Stimulated activated CD4-positive, alpha-beta T cell treated with anti-CD3 and anti-CD28 coated beads, Interleukin-15, amount 100 ng/mL, for 48 hours (primary cell): Measurements from ENCODE around the gene EPB41L3.

Experiments used
- DNase-seq, 2 donors: peaks; one replicate each; pipeline ENCODE4 v3.0.0-alpha.2; 2020; ENCODE audit warnings: low read depth in 2 of 2

EPB41L3 gene

DNA sequence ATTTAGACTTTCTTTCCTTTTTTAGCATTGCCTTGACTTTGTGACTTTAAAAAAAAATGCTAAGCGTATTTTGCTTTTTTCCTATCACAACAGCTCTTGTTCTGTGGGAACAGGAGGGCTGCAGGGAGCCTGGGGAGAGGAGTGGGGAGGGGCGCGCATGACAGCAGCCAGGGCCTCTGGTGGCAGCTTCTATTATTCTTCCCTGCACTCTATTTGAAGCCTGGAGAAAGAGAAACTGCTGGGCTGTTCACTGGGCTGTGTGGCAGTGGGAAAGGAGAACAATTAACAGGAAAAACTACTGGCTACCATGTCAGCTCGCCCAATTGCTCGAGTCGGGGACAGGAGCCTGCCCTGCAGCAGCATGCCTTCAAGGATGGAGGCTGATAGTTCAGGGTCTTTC, 129.3 kb downstream of the EPB41L3 start:
- DNase-seq = no peak

DNA sequence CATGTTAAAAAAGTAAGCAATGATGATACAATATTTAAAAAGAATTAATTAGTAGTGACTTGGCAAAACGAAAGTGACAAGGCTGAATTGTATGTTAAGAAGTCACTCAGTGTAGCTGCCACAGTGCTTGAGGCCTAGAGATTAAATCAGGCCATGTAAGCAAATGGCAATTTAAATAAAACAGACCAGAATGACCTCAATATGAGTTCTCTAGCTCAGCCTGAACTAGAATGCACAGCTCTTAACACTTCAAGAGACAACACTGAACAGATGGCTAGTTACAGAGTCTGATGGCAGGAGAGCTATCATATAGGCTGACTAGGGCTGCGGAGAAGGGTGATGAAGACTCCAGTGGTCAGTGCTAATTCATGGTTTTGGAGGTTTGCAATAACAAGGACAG, 130.3 kb downstream of the EPB41L3 start:
- DNase-seq = no peak

DNA sequence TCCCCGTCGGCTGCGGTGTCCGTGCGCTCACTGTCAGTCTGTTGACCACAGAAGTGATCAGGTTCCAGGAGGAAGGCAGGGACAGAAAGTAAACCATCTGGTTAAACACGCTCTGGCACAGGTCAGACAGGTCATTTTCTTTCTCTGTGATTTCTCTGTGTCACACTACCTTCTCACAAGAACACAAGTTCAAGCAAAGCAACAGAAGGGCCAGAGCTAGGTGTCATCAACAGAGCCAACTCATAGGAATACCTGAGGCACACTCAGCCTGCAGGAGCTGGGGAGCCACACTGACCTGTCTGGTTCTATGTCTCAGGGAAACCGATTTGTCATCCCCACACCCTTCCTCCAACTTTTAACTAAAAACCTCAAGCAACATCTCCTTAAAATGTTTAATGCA, 133.2 kb downstream of the EPB41L3 start:
- DNase-seq = no peak

DNA sequence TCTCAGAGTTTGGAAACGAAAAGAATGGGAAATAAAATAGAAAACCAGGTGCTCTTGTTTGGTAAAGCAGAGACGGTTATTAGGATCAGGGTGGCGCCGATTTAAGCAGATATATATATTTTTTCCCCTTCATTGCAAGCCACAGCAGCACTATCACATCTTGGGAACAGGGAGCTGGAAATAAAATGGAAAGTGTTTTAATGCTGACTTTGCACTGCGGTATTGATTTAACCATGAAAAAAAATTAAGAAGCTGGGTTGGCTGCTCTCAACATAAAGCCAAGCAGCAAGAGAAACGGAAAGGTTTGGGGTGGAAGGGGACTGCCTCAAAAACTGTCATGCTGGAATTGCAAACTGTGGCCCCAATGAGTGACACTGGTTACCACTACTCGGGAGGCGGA, 145.5 kb downstream of the EPB41L3 start:
- DNase-seq = no peak

DNA sequence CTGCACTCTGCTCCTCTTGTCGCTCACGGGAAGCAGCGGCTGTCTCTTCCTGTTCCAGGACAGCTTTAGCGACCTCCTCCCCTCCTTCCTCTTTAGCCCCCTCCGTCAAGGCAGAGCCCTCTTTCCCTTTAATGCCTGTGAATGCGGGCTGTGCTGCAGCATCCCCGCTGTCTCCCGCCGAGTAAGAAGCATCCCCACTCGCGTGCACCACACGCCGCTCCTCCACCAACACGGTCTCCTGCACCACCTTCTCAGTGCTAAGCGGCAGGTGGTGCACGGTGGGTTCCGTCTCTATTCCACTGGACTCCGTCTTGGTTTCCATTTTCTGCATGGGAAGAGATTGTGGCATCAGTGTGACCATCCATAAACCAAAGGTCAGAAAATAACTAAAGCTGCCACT, 146.7 kb downstream of the EPB41L3 start:
- no peak for DNase-seq

DNA sequence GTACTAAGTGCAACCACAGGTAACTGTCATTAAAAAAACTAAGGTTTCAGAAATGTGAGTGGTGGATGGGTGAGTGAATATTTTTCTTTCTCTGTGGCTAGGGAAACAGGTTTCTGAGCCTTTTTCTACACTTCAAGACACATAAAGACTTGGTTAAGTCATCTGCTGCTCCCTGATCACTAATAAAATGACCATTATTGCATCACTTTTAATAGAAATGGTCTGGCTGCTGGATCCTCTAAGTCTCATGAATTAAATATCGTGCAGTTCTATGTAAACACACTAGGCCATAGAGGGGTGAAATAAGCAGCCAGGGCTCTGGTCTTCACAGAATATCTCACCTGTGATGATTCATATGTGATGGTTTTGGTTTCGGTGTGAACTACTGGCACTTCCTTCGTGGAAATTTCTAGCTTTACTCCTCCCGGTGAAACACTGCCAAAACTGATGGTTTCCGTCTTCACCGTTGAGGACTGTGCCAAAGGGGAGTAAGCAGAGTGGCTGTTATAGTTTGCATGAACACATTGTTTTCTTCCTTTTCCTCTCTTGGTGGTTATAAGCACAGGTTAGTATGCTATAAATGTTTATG, 147.8 kb downstream of the EPB41L3 start:
- no peak for DNase-seq

DNA sequence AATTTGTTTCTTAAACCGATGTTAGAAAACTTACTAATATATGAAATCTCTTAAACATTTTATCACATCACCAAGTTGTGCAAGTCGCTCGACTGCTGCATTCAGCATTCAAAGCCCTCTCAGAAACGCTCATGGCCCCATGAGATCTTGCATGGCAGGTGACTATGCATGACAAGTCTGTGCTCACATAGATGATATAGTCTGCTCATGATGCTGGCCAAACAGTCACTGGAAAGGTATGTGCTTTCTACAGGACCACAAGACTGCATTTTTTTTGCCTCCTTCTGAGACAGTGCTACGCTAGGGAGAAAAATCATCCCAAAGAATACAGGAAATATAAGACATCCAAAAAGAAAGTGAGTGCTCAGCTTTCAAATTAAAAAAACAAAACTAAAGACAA, 150.0 kb downstream of the EPB41L3 start:
- DNase-seq = no peak

DNA sequence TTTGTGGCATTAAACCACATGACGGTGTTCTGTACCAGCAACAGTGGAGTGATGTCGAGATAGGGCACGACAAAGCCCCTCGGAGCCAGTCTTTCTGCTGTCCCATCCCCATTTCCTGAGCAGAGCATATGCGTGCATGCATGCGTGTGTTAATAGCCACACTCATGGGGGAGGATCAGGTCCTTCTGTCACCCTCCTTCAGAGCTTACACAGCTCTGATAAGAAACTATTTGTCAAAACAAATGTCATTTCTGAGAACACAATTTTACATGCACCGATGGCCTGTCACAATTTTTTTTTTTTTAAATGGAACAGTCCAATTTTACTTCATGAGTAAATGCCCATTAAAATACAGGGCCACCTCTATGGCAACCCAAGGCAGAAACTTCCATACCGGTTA, 152.4 kb downstream of the EPB41L3 start:
- no peak for DNase-seq

DNA sequence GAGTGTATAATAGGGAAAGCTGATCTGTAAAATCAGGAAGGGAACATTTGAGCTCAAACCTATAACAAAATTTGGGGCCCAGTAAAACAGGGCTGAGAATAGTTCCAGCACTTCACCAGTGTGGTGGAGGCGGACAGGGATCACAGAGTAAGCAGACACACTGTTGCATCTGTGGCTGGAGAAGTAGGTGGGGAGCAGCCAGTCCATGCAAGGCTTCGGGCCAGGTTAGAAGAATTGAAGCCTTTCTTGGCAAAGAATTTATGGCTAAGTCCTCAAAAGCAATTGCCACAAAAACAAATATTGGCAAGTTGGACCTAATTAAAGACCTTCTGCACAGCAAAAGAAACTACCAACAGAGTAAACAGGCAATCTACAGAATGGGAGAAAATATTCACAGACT, 154.4 kb downstream of the EPB41L3 start:
- no peak for DNase-seq

DNA sequence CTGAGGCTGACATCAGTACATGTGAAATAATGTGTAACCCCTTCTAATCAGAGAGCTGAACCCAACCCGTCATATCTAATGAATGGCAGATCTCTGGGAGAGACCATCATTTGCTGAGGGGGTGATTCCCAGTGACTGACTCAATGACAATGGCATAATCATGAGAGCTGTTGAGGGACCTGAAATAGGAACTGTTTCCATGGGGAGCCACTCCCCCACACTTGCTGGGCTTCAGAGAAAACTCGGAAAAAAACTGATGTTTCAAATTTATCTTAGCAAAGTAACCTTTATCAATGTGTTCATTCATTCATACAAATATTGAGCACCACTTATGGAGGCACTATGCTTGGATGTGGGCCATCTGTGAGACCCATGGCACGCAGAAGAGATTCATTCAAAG, 154.9 kb downstream of the EPB41L3 start:
- DNase-seq = no peak

DNA sequence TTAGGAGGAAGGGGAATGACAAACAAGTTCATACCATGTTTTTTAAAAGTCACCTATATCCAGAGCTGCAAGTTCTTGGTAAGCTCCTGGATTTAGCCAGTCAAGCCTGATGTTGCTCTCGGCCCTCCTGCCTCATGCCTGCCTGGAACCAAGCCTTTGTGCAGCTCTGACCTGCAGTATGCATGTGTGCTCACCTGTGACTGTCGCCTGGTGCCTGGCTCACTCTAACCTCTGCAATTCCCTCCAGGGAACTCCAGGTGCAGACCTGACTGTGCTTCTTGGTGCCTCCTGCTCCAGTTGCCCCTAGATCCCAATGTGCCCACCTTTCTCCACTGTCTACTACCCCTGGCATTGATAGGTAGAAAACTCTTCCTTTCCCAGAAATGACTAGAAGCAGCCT, 163.2 kb downstream of the EPB41L3 start:
- no peak for DNase-seq

DNA sequence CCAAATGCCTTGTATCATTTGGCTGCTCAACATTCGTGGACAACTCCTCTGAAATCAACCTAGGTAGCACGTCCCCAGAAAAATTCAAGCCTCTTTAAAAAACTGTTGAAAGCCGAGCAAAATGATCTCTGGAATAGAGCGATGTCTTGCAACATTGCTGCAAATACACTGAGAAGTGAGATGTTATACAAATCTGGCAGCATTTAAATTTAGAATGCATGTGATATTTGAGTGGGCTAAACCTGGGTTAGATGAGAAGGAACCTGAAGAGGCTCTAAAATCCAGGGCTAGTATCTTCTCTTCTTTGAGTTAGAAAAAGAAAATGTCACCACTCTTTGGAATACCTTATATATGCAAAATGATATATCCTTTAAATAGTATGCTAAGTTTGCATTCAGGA, 166.8 kb downstream of the EPB41L3 start:
- no peak for DNase-seq

DNA sequence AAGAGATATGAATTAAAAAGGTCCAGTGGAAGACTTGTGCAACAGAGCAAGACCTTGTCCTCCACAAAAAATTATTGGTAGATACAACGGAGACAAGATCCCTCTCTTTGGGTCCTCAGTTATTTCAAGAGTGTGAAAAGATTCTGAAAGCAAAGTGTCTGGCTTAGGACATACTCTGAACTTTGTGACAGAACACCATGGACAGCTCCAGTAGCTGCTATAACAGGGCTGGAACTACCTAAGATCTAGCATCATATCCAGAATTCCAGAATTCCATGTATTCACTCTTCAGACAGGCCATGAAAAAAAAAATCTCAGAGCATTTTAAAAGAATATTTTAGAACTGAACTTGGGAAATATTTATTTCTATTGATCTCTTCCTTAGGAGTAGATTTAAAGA, 173.5 kb downstream of the EPB41L3 start:
- DNase-seq = no peak

DNA sequence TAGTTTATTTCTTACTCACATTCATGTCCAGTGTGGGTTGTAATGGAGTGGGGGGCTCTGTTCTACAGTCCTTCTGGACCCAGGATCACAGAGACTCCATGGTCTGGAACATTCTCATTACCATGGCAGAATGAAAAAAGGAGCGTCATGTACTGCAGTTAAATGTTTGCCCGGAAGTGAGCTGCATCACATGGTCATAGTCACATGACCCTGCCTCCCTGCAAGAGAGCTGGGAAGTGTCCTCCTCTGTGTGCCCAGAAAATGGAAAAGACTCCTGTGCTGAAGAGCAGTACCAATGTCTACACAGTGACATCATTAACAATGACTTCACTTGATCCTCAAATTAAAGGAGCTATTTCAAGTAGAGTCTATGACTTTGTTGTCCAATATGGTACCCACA, 174.3 kb downstream of the EPB41L3 start:
- DNase-seq = no peak

DNA sequence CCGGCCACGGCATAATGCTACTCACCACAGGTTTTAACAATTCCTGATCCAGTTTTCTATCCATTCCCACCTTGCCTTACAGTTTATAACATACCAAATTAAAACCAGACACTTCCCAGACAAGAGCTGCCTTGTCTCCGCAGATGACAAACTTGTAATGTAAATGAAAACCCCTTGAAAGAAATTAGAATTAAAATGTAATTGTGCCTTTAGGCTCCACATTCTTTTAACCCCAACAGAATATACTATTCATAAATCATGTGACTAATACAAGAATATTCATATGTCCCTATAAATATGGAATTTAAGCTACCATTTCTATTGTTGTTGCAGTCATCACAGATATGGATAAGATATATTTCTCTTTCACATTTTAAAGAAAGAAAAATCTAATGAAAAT, 178.4 kb downstream of the EPB41L3 start:
- no peak for DNase-seq

DNA sequence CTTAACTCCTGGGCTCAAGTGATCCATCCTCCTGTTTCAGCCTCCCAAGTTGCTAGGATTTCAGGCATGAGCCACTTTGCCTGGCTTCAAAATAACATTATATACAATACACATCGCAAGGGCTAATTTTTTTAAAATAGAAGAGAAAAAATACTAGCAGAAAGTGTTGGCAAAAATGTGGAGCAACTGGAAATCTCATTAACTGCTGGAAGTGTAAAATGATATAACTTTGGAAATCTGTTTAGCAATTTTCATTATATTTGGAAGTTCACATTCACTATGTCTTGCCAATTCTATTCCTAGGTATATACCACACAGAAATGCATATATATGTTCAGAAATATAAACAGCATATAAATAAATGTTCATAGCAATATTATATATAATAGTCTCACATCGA, 193.2 kb downstream of the EPB41L3 start:
- DNase-seq = no peak
